Esophagus (tissue), 2 donors: ENCODE data around the gene PCK1. TPM values are rescaled to one million over a fixed set of nuclear protein-coding genes. Genes with fewer than 3 reads are reported as not detected.

Experiments
- H3K27ac ChIP-seq, 2 donors: one replicate each; pipeline ENCODE4 v1.5.1; 2013; ENCODE audit warnings: low read depth in 2 of 2, mild to moderate bottlenecking in 2 of 2, inconsistent platforms in 1 of 2, low read length in 1 of 2, moderate library complexity in 1 of 2
- H3K27me3 ChIP-seq, 2 donors: one replicate each; pipeline ENCODE4 v1.6.1; 2013; ENCODE audit warnings: low read length in 2 of 2, control low read depth in 1 of 2, mild to moderate bottlenecking in 1 of 2; ENCODE audit not compliant: insufficient read depth in 2 of 2, control insufficient read depth in 1 of 2
- H3K36me3 ChIP-seq, 2 donors: one replicate each; pipeline ENCODE4 v1.6.1; 2013; ENCODE audit warnings: low read length in 1 of 2; ENCODE audit not compliant: control insufficient read depth in 2 of 2, insufficient read depth in 2 of 2
- H3K4me1 ChIP-seq, 2 donors: one replicate each; pipeline ENCODE4 v1.6.1; 2013; ENCODE audit warnings: low read length in 1 of 2; ENCODE audit not compliant: control insufficient read depth in 2 of 2, insufficient read depth in 2 of 2
- H3K4me3 ChIP-seq, 2 donors: one replicate each; pipeline ENCODE4 v1.5.1; 2013; ENCODE audit warnings: low read length in 2 of 2, mild to moderate bottlenecking in 2 of 2, low read depth in 1 of 2, moderate library complexity in 1 of 2
- H3K9me3 ChIP-seq, 2 donors: one replicate each; pipeline ENCODE4 v1.6.1; 2013; ENCODE audit warnings: mild to moderate bottlenecking in 2 of 2, low read depth in 1 of 2, low read length in 1 of 2, moderate library complexity in 1 of 2; ENCODE audit not compliant: control insufficient read depth in 2 of 2, insufficient read depth in 1 of 2
- WGBS, 2 donors: extraction: QIAGEN DNeasy Blood & Tissue Kit; methylation state at CpG; one replicate each; pipeline ENCODE4 v1.1.7; 2013; 5-methylcytosine and 5-hydroxymethylcytosine counted together
- polyA plus RNA-seq, 2 donors: library from polyadenylated mRNA; stranded (reverse); fragments of 200-250 nt; gene quantifications; one replicate each; pipeline ENCODE4 v1.2.3, GENCODE V29; 2013
- donor health status: healthy with polysubstance abuse.
- donor health status: Bipolar disorder and iron deficiency.

The PCK1 gene
- polyA plus RNA-seq, 2 donors, result 0.12 to 0.25 TPM

DNA sequence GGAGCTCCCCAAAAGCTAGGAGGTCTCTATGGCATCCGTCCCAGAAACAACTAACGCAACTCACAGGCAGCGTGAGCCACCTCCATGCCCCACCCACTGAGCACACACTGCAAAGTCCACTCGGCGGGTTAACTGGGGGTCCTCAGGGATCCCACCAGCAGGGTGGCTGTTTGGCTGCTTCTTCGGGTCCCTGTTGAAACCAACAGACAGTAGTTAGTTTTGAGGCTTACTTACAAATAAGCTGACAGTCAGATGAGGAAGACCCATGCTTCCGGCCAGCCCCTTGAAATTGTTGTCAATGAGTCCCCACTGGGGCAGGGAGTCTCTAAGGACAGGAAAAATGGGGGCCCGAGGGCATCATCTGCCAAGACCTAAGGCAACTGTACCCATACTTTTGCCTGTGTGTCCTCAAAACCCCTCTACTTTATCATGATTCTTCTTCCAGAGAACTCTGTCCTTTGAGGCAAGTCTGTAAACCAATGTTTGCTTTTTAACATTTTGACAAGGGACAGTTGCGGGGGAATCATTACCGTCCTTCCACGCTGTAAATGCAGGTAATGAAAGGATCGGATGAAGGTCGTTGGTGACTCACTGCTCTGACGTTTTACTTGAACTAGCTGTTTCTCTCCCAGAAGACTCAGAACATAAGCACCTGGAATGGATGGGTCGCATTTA, 2.2 kb upstream of the PCK1 start:
- Histone ChIP-seq H3K4me3 (no peak overlapping the region), H3K27ac (no peak overlapping the region)
- WGBS, 2 donors, result 68 to 75% methylated on average over 15 of the region's 15 CpGs

GRCh38 chr20:57559289-57559634, 1.6 kb upstream of the PCK1 start:
- Histone ChIP-seq H3K27ac (no peak overlapping the region), H3K4me3 (no peak overlapping the region)

More for the DNA sequence above, 2.2 kb upstream of the PCK1 start:
- Histone ChIP-seq H3K27me3 (no peaks in the 10 kb centered on the region), H3K4me1 (no peaks in the 10 kb centered on the region), H3K36me3 (no peaks in the 10 kb centered on the region), H3K9me3 (no peaks in the 10 kb centered on the region)

GRCh38 chr20:57559658-57560553, 1.0 kb upstream of the PCK1 start:
- no peaks in the 10 kb centered on the region for H3K27me3 ChIP-seq
- H3K36me3 ChIP-seq, result no peaks in the 10 kb centered on the region
- WGBS, 2 donors, result 90% methylated on average over 8 of the region's 8 CpGs
- no peak overlapping the region for H3K27ac ChIP-seq
- no peaks in the 10 kb centered on the region for H3K4me1 ChIP-seq
- no peak overlapping the region for H3K4me3 ChIP-seq
- no peaks in the 10 kb centered on the region for H3K9me3 ChIP-seq

More at GRCh38 chr20:57559289-57559634, 1.6 kb upstream of the PCK1 start:
- H3K4me1 ChIP-seq, result no peaks in the 10 kb centered on the region
- no peaks in the 10 kb centered on the region for H3K27me3 ChIP-seq
- WGBS, 2 donors, result 88 to 91% methylated on average over 10 of the region's 10 CpGs
- no peaks in the 10 kb centered on the region for H3K9me3 ChIP-seq
- H3K36me3 ChIP-seq, result no peaks in the 10 kb centered on the region

GRCh38 chr20:57561356-57562279, 708 bp downstream of the PCK1 start:
- no peaks in the 10 kb centered on the region for H3K4me1 ChIP-seq
- H3K27ac ChIP-seq, result no peak overlapping the region
- H3K9me3 ChIP-seq, result no peaks in the 10 kb centered on the region
- WGBS, 2 donors, result 80 to 81% methylated on average over 24 of the region's 24 CpGs
- no peak overlapping the region for H3K4me3 ChIP-seq
- H3K27me3 ChIP-seq, result no peaks in the 10 kb centered on the region
- H3K36me3 ChIP-seq, result no peaks in the 10 kb centered on the region

DNA sequence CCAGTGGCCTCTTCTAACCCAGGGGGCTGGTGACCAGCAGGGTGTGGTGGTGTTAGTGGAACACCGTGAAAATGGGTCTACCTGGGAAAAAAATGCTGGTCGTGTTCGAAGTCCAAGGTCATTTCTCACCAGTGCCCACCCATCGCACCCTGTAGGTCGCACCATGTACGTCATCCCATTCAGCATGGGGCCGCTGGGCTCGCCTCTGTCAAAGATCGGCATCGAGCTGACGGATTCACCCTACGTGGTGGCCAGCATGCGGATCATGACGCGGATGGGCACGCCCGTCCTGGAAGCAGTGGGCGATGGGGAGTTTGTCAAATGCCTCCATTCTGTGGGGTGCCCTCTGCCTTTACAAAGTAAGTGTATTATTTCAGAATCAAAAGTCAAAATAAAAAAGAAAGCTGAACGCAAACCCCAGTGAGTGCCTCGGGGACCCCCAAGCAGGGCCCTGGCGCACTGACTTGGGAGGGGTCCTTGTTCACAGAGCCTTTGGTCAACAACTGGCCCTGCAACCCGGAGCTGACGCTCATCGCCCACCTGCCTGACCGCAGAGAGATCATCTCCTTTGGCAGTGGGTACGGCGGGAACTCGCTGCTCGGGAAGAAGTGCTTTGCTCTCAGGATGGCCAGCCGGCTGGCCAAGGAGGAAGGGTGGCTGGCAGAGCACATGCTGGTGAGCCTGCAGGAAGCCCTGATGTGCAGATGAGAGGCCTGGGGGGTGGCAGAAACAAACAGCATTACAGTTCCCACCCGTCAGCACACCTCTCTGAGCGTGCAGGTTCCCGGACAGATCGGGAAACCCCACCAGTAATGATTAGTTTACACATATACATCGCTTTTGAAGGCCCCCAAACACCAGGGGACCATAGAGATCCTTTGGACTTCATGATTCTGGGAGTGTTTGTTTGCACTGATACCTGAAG, 1.9 kb downstream of the PCK1 start:
- no peaks in the 10 kb centered on the region for H3K36me3 ChIP-seq
- no peaks in the 10 kb centered on the region for H3K4me1 ChIP-seq
- 93 to 96% methylated on average over 34 to 35 of the region's 35 CpGs for WGBS, 2 donors
- no peaks in the 10 kb centered on the region for H3K27me3 ChIP-seq
- H3K27ac ChIP-seq, result no peak overlapping the region
- H3K4me3 ChIP-seq, result no peak overlapping the region
- H3K9me3 ChIP-seq, result no peaks in the 10 kb centered on the region

- Histone ChIP-seq H3K9me3 (no peaks in the 10 kb centered on the region), H3K36me3 (no peaks in the 10 kb centered on the region), H3K4me3 (no peak overlapping the region), H3K27me3 (no peaks in the 10 kb centered on the region), H3K27ac (no peak overlapping the region), H3K4me1 (no peaks in the 10 kb centered on the region)
- WGBS, 2 donors, result 96 to 98% methylated on average over 12 of the region's 12 CpGs
These were observed 2.6 kb downstream of the PCK1 start for GRCh38 chr20:57563522-57563921.

- Histone ChIP-seq H3K27me3 (no peaks in the 10 kb centered on the region), H3K9me3 (no peaks in the 10 kb centered on the region), H3K4me1 (no peaks in the 10 kb centered on the region), H3K4me3 (no peak overlapping the region), H3K27ac (no peak overlapping the region), H3K36me3 (no peaks in the 10 kb centered on the region)
- 88 to 89% methylated on average over 14 of the region's 14 CpGs for WGBS, 2 donors
These were observed 3.4 kb downstream of the PCK1 start for GRCh38 chr20:57564180-57564802.

- Histone ChIP-seq H3K9me3 (no peaks in the 10 kb centered on the region), H3K4me3 (no peak overlapping the region), H3K27ac (no peak overlapping the region), H3K27me3 (no peaks in the 10 kb centered on the region), H3K4me1 (no peaks in the 10 kb centered on the region), H3K36me3 (no peaks in the 10 kb centered on the region)
- 92 to 93% methylated on average over 11 of the region's 11 CpGs for WGBS, 2 donors
These were observed 4.2 kb downstream of the PCK1 start for GRCh38 chr20:57564951-57565642.
